NCI-H345 treated with DMSO at 0.1 percent for 48 hours (cell line): ENCODE measurements around the gene SEC11C.
"Not testable (repeated sequence)": the region's sequence is repeated elsewhere in the genome, so short reads cannot be mapped to it uniquely, and the experiment has no call there.

Experiments used
- DNase-seq: peaks from one replicate; lab custom pipeline; 2025; ENCODE audit not compliant: unreplicated experiment; lab: John Stamatoyannopoulos, UW

SEC11C gene

DNA sequence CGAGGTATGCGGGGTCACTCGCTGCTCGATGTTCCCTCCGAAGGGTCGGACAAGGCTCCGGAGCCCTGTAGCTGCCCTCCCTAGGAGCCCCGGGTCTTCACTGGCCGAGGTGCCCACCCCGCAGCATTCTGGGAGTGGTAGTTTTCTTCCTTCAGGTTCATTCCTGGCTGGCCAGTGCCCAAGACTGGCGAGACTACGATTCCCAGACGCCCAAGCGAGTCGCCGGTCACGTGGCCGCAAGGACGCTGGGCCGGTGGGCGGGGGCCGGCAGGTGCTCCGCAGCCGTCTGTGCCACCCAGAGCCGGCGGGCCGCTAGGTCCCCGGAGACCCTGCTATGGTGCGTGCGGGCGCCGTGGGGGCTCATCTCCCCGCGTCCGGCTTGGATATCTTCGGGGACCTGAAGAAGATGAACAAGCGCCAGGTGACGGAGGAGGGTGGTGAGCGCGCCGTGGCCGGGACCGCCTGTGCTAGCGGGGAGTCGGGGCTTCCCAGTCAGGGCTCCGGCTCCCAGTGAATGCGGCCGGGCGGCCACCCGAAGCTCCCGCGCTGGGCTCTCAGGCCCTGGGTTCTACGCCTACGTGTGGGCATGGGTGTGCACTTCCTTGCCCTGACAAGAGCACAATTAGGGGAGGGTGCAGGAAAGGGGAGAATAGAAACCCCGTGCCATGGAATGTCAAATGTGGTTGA lies at the start of gene SEC11C:
TSS of gene SEC11C (plus strand) at position 270 of the 687 bp plus-strand sequence. CDS start at position 335, 65 bp downstream.
- peak; percentile 97 for DNase-seq

DNA sequence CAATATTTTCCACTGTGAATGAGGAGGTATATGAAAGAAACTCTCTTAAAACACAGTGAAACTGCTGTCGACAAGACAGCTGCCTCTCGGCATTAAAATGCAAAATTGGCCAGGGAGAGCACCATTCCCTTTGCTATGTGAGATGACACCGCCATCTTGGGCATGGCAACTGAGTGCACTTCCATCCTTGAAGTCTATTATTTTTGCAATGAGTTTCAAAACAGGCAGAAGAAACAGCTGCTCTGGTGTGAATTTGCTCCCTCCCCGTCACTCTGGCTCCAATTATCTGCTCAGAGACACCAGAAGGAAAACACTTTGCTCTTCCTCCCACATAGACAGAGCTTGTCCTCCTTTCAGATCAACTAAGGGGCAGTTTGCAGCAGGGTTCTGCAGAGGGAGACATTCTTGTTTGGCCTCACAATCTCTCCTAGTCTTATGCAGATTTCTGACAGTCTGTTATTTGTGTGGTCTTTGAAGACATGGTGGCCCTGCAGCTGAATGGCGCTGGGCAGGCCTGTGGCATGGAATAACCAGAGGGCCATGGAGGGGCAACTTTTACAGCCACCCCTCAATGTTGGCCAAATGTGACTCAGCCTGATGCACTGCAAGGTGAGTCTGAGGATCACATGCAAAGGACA lies 48.6 kb upstream of the SEC11C start:
- DNase-seq = no peak

DNA sequence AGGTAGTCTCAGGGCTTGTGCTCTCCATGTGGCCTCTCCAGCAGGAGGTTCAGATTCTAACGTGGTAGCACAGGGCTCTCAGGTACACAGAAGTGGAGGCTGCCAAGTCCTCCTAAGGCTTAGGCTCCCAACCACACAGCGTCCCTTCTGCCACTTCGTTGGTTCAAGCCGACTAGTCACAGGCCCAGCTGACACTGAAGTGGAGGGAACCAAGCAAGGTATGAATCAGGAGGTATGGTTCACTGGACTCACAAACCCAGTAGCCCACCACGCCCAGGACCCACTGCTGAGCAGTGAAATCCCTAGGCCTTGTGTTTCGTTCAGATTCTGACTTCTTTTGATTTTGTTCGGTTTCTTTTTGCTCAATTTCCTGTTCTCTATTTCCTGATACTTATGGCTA lies 46.0 kb upstream of the SEC11C start:
- DNase-seq = no peak

DNA sequence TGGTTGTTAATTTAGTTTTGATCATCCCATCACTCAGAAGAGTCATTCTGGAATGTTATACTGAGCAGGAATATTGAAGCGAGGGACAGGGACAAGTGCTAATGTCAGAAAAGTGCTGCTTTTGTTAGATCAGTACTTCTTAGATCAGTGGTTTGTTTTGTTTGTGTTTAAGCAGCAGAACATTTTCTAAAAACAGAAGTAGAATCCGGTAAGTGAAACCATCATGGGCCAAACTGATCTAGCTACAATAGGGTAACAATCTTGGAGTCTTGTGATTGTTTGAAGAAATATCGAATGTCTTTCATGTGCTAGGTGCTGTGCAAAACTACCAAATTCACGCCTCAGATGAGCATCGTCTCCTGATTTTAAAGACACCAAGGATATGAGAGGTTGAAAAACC lies 45.1 kb upstream of the SEC11C start:
- DNase-seq = no peak

DNA sequence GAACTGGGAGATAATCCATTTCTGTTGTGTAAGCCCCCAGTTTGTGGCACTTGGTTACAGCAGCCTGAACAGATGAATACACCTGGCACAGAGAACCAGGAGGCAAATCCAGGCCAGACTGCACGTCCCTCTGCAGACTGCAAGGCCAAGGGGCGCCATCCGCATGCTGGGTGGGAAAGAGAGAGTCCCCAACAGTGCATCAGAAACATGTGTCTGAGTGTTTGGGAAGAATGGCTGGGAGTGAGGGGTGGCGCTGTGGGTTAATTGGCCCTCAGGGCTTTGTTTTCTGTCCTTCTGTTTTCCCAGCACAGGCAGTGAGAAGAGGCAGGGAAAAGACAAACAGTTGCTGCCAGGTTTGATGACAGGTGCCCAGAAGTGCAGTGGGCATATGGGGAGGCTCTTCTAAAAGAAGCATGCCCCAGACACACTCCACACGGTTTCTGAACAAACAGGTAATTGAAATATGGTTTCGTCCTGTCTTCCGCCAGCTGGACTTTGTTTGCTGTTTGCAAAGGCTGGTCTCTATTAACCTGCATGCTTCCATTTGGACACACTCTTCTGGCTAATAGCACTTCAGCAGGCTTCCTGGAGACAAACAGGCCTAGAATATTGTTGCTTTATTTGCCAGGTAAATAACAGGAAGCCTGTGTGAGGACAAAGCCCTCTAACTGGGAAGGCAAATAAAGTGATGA lies 43.4 kb upstream of the SEC11C start:
- peak; percentile 99 for DNase-seq

DNA sequence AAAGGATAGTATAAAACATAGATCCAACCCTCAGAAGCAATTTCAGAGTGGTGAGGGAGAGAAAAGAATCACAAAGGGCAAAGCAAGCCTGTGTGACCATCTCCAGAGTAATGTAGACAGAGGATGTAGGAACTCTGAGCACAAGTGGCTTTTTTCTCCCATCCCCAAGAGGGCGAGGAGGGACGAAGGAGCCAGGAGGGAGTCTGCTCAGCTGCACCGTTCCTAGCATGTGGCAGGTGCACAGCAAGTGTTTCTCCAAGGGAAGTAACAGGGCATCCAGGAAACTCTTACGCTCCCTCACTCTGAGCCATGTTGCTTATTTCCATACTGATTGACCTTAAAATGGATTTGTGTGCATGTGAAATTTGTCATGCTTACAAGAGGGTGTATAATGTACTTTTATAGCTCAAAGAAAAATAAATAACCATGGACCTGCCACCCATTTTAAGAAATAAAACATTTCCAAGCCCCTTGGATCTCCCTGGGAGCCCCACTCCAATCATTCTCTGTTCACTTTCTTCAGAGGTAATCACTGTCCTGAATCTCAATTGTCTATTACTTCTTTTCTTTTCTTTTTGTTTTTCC lies 37.8 kb upstream of the SEC11C start:
- no peak for DNase-seq

DNA sequence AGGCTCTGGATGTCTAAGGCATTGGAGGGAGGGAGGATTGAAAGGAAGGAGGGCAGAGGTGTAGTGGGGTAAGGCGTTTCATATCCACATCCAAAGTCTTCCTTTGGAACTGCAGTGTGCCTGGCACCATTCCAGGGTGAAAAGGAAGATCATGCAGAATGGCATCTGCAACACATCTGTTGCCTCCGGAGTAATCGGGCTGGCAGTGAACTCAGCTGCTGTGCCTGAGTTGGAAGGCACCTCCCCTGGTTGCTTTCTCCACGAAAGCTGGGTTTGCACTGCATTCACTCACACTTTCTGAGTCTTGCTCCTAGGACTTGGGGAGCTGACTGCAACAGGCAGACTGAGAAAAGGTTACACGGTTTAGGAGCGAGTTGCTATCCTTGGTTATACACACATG lies 30.3 kb upstream of the SEC11C start:
- no peak for DNase-seq

DNA sequence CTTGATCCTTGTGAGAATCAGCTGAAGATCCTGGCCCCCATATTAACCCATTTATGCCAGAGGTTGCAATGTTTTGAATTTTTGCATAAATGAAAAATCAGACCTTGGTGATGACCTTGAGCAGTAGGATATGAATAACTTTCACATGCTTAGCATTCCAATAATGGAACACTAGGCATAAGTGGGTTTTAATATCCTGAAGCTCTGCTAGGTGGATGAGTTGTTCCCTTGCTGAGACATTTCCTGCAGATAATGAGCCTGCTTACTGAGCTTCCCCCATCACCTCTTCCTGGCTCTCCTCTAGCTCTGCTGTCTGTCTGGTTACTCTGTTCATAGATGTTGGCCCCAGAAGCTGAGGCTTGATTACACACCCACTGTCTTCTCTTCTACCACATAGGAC lies 25.5 kb upstream of the SEC11C start:
- no peak for DNase-seq

DNA sequence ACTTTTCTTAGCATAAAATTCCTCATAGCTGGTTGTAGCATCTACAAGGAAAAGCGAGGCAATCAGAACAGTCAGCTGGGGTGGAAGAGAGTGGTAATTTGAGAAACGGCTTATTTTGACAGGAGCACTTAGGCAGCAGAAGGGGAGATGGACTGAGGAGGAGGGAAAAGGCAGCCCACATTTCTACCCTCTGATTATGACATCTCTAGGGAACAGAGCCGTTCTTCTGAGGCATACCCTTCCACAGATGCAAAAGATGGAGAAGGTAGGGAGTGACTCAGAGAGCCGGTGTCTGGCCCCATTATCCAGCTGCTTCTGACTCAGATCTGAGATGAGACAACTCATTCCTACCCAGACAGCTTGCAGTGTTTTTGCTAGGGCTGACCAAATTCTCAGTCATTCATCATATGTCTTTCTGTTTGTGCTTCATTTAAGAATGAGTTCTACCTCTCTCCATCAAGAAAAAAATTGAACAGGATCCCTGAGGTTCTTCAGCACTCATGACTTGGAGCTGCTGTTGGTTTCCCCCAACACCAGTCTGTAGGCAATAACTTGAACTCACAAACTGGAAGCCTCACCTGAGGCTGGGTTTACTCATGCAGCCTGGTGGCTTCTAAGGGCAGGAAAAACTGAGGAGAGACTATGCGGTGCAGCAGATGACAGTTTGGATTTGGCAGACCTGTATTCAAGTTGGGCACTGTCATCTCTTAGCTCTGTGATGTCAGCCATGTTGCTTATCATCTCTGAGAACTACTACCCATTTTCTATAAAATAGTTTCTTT lies 15.9 kb upstream of the SEC11C start:
- DNase-seq = no peak

DNA sequence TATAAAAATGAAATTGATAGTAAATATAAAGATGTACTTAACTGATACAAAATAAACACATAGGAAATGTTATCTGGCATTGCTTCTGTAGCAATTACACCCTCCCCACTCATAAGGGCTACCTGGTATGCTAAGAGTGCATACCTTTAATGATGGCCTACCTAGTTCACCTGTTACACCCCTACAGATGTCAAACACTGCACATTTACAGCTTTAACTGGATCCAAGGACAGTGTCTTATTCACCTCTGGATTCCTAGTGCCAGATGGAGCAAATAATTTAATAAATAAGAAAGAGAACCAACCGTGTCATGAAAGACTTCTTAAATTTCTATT lies 15.3 kb upstream of the SEC11C start:
- no peak for DNase-seq

DNA sequence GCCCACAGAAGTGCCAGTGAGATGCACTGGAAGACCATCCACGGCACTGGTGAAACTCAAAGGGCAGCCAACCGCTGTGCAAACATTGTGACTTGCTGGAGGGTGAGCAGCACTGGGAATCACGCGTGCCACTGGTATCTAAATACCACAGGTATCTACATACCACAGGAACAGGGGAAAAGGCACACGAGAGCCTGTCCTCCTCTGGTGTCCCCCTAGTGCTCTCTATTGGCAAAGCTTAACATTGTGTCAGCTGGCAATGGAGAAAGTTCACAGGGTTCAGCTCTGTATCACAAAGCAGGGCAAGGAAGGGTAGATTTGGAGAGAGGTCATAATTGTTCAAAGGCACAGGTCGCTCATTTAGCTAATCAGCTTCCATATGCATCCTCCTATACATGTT lies 12.6 kb upstream of the SEC11C start:
- no peak for DNase-seq

DNA sequence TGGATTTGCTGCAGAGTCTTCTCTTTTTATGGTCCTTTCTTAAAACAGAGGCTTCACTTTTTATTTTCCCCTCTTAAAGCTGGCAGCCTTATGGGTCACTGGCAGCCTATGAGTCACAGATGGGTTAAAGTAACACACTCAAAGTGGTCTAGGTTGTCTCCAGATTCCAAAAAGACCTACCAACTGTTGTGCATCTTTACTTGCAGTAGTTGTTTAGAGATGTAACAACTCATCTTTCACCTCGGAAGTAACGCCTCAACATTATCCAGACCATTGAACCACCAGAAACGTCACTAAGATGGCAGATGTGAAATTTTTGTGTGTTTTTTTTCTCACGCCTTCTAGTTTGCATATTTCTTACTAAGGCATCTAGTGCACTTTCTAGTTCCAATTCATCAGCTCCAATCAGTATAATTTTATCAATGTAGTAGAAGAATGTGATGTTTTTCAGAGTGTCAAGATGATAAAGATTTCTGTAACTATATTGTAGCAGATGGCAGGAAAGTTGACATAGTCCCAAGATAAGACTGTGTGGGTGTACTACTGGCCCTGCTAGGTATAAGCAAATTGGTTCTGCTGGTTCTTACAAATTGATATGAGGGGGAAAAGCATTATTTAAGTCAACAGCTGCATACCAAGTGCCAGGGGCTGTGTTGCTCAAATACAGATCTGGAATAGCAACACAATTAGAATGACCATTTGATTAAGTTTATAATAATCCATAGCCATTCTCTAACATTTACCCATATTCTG lies 9.6 kb upstream of the SEC11C start:
- no peak for DNase-seq

DNA sequence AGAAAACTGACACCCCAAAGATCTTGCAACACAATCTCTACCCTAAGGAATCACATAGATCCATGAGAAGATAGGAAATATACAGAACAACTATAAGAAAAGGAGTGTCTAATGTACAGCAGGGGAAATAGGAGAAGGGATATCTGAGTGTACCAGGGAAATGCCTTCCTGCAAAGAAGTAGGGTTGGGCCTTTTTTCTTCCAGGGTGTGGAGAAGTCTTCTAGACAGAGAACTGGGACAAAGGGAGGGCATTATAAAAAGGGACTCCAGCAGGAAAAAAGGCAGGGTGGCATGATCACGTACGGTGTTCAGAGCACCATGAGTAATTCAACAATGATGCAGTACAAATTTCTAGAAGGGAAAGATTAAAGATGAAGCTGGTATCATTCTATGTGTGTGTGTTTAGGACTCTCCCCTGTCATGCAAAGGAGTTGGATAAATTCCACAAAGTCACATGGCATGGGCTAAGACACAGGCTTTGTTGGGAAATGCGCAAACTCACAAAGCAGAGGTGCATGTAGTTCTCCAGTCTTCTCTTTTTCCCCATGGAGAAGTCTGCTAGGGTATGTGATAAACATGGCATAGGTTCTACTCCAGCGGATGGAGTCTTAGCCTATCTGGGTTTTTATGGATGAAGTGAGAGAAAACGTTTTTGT lies 6.7 kb upstream of the SEC11C start:
- DNase-seq = no peak

DNA sequence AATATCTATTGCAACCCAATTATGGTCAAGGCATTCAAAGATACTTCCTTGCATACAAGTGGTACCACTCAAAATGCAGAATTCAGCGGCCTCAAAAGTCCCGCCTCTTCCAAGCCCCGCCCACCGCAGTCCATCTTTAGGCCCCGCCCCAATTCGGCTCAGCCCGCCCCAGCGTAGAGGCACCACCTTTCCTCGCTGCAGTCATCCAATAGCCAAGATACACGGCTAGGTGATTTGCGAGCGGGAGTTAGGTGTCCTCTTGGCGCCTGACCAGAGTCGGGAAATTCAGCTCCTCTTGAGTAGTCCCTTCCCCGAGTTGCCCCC lies 431 bp upstream of the SEC11C start:
- DNase-seq = peak; percentile 96

DNA sequence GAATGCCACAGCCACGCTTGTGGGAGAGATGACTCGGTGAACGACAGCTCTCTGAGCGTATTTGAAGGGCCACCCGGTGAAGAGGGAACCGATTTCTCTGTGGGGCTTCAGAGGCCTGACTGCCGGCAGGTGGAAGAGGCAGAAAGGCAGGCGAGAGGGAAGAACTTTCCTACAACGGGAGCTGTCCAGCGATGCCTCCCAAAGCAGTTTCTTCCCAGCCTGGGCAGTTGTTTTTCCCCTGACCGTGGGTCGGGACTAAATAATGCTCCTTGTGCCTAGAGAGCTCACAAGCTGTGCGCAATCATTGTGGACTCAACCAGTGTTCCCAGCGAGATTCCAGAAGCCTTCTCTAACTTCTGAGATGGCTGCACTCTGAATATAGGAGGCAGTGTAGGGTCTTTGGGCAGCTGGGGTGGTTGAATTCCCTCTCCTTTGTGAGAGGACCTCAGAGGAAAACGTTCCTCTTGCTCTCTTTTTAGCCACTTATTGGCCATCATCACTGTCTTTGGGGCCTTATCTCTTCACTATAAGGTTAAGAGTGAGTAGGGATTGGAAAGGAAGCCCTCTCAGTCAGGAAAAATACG lies 710 bp downstream of the SEC11C start:
- no peak for DNase-seq

DNA sequence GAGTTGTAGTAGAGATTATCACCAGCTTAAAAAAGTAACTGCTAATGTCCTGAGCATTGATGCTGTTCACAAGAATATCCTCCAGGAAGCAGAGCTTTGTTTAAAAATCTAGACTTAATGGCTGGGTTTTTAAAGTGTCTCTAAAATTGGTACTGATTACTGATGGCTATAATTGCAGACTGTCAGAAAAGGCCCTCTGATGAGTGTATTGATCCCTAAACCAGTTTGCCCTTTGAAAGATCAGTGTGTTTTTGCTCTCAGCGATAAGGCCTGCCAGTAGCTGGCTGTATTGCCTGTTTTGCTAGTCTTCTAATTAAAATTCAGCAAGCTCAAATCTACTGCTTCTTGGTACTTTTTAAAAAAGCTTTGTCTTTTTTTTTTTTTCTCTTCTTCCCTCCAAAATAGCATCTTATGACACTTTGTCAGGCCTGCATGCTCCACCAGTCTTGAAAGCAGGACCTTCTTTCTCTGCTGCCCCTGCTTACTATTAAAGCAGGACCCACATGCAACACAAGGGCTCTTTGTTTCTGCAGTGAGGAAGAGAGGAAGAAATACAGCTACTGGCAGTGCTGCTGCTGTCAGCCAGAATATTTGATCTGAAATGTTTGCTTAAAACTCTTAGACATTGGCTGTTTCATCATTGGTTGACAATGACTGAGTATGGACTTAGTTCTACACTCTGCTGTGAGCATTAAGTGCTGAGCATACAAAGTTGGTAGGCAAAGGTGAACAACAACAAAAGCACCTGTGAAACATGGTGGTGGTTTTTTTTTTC lies 1.8 kb downstream of the SEC11C start:
- peak; percentile 93 for DNase-seq

DNA sequence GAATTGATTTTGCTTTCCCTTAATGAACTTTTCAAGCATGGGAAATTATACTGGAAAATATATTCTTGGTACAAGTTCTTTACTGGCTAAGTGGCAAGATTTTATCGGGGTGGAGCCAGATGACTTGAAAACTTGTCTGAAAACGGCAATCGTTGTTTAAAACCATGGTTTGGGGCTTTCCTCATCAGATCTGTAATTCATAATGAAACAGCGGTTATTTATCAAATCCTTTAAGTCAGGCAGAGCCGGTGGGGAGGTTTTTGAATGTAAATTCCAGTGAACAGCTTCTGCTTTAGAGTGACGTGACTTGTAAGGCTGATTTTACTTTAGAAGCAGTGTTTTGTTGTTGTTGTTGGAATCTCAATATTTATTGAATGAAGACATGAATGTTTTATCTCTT lies 2.6 kb downstream of the SEC11C start:
- no peak for DNase-seq

DNA sequence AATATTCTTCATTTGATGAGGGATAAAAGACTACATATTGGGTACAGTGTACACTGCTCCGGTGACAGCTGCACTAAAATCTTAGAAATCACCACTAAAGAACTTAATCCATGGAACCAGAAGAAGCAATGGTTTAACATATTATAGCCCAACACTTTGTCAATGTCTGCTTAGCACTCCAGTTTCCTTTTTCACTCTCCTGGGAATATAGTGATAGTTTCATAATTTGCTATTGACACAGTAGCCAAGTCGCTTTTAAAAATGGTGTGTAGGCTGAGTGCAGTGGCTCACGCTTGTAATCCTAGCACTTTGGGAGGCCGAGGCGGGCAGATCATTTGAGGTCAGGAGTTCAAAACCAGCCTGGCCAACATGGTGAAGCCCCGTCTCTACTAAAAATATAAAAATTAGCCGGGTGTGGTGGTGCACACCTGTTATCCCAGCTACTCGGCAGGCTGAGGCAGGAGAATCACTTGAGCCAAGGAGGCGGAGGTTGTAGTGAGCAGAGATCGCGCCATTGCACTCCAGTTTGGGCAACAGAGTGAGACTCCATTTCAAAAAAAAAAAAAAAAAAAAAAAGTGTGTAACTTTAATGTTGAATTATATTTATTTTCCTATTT lies 3.2 kb downstream of the SEC11C start:
- DNase-seq = not testable (repeated sequence)

DNA sequence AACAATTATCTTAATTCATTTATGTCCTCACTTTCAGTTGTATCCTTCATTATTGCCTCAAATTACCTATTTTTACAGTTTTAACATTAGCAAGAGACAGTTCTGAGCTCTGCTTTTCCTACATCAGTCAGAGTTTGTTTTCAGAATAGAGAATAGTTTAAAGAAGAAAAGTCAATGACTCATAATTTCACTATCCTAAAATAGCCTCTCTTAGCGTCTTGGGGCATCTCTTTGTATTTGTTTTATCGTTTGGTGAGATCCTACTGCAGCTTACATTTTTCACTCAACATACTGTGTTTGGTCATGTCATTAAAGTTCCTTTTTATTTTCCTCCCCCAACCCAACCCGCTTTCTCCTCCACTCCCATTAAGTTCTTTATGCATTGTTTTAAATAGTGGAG lies 3.8 kb downstream of the SEC11C start:
- no peak for DNase-seq
